Trophoblast cell (in vitro differentiated cells and primary cell): ENCODE data around the gene ANKRD55.

ENCODE experiments used
- DNase-seq, 2 donors: peaks; one replicate each; pipeline ENCODE4 v3.0.0-alpha.2; 2016
- H2AFZ ChIP-seq: 2 replicates; pipeline ENCODE4 v1.6.1; 2013; ENCODE audit warnings: low read length, moderate library complexity, mild to moderate bottlenecking; ENCODE audit not compliant: insufficient read depth, poor library complexity
- H2AK5ac ChIP-seq: 2 replicates; pipeline ENCODE4 v1.6.1; 2013; ENCODE audit warnings: mild to moderate bottlenecking, low read length
- H2BK120ac ChIP-seq: 2 replicates; pipeline ENCODE4 v1.6.1; 2013; ENCODE audit warnings: low read length, mild to moderate bottlenecking, moderate library complexity; ENCODE audit not compliant: insufficient read depth, poor library complexity
- H2BK12ac ChIP-seq: 2 replicates; pipeline ENCODE4 v1.6.1; 2013; ENCODE audit warnings: mild to moderate bottlenecking, low read length, moderate library complexity
- H2BK5ac ChIP-seq: 2 replicates; pipeline ENCODE4 v1.6.1; 2013; ENCODE audit warnings: low read length, low read depth, moderate library complexity, mild to moderate bottlenecking; ENCODE audit not compliant: poor library complexity
- H3K14ac ChIP-seq: 2 replicates; pipeline ENCODE4 v1.6.1; 2013; ENCODE audit warnings: mild to moderate bottlenecking, low read length
- H3K18ac ChIP-seq: 2 replicates; pipeline ENCODE4 v1.6.1; 2013; ENCODE audit warnings: mild to moderate bottlenecking, low read length
- H3K23ac ChIP-seq: 2 replicates; pipeline ENCODE4 v1.6.1; 2013; ENCODE audit warnings: low read length
- H3K27ac ChIP-seq: 2 replicates; pipeline ENCODE4 v1.5.1; 2013; ENCODE audit warnings: low read depth, mild to moderate bottlenecking, inconsistent platforms, low read length, moderate library complexity
- H3K27me3 ChIP-seq: 2 replicates; pipeline ENCODE4 v1.6.1; 2013; ENCODE audit warnings: inconsistent platforms, mild to moderate bottlenecking, low read length, moderate library complexity; ENCODE audit not compliant: insufficient read depth
- H3K36me3 ChIP-seq, 2 experiments: 1 replicate in 1 of 2; 2 replicates in 1 of 2; pipeline ENCODE4 v1.6.1; 2013; ENCODE audit warnings: low read length in 2 of 2, mild to moderate bottlenecking in 2 of 2, moderate library complexity in 1 of 2; ENCODE audit not compliant: insufficient read depth in 2 of 2, control insufficient read depth in 1 of 2
- H3K4ac ChIP-seq: 2 replicates; pipeline ENCODE4 v1.6.1; 2013; ENCODE audit warnings: low read depth, mild to moderate bottlenecking, low read length, moderate library complexity
- H3K4me1 ChIP-seq, 2 experiments: 1 replicate in 1 of 2; 2 replicates in 1 of 2; pipeline ENCODE4 v1.6.1; 2013; ENCODE audit warnings: low read length in 2 of 2, mild to moderate bottlenecking in 2 of 2, moderate library complexity in 1 of 2; ENCODE audit not compliant: insufficient read depth in 2 of 2, control insufficient read depth in 1 of 2
- H3K4me2 ChIP-seq: 2 replicates; pipeline ENCODE4 v1.6.1; 2013; ENCODE audit warnings: inconsistent platforms, mild to moderate bottlenecking, low read length, moderate library complexity
- H3K4me3 ChIP-seq: 2 replicates; pipeline ENCODE4 v1.5.1; 2013; ENCODE audit warnings: mild to moderate bottlenecking, low read depth, low read length, inconsistent platforms
- H3K79me1 ChIP-seq: one replicate; pipeline ENCODE4 v1.6.1; 2013; ENCODE audit warnings: low read length
- H3K79me2 ChIP-seq: 2 replicates; pipeline ENCODE4 v1.6.1; 2013; ENCODE audit warnings: low read length, mild to moderate bottlenecking; ENCODE audit not compliant: control insufficient read depth, insufficient read depth, poor library complexity
- H3K9ac ChIP-seq: 2 replicates; pipeline ENCODE4 v1.6.1; 2013; ENCODE audit warnings: mild to moderate bottlenecking, low read length
- H3K9me3 ChIP-seq: 2 replicates; pipeline ENCODE4 v1.6.1; 2013; ENCODE audit warnings: low read depth, mild to moderate bottlenecking, control low read depth, inconsistent platforms, low read length; ENCODE audit not compliant: insufficient read depth
- H4K12ac ChIP-seq: 2 replicates; pipeline ENCODE4 v1.6.1; 2013; ENCODE audit warnings: low read depth, mild to moderate bottlenecking, low read length, moderate library complexity
- H4K8ac ChIP-seq: 2 replicates; pipeline ENCODE4 v1.6.1; 2013; ENCODE audit warnings: low read depth, mild to moderate bottlenecking, low read length, moderate library complexity
- H4K91ac ChIP-seq: one replicate; pipeline ENCODE4 v1.6.1; 2013; ENCODE audit warnings: low read depth, mild to moderate bottlenecking, low read length, moderate library complexity
- WGBS: extraction: QIAGEN DNeasy Blood & Tissue Kit; methylation state at CpG from one replicate; pipeline ENCODE4 v1.1.7; 2013; ENCODE audit warnings: missing lambda C conversion rate; ENCODE audit not compliant: insufficient read length, insufficient coverage; ENCODE audit errors: extremely low coverage; 5-methylcytosine and 5-hydroxymethylcytosine counted together

Gene ANKRD55

GRCh38 chr5:56111404-56111781, 121.7 kb downstream of the ANKRD55 start:
- no peak overlapping the region for H3K27ac ChIP-seq
- H3K18ac ChIP-seq = no peak overlapping the region
- no peak overlapping the region for H3K4me2 ChIP-seq
- H3K36me3 ChIP-seq = no peaks in the 10 kb centered on the region
- no peak overlapping the region for H4K12ac ChIP-seq
- no peak for DNase-seq
- no peaks in the 10 kb centered on the region for H3K9me3 ChIP-seq
- no peak overlapping the region for H2BK5ac ChIP-seq
- H2AFZ ChIP-seq = no peak overlapping the region
- H2BK120ac ChIP-seq = no peak overlapping the region
- H3K4me3 ChIP-seq = no peak overlapping the region
- no peaks in the 10 kb centered on the region for H3K79me1 ChIP-seq
- WGBS = no CpG with 5 or more reads among the region's 9 CpGs
- no peak overlapping the region for H2AK5ac ChIP-seq
- H3K9ac ChIP-seq = no peak overlapping the region
- no peak overlapping the region for H2BK12ac ChIP-seq
- H3K4ac ChIP-seq = no peak overlapping the region
- H4K91ac ChIP-seq = no peak overlapping the region
- no peak overlapping the region for H4K8ac ChIP-seq
- H3K79me2 ChIP-seq = no peaks in the 10 kb centered on the region
- H3K4me1 ChIP-seq = peaks cover 2 to 9% of the 10 kb centered on the region in 2 experiments
- H3K14ac ChIP-seq = no peak overlapping the region
- H3K23ac ChIP-seq = no peak overlapping the region
- no peaks in the 10 kb centered on the region for H3K27me3 ChIP-seq

- no peak overlapping the region for H4K12ac ChIP-seq
- H2AK5ac ChIP-seq = no peak overlapping the region
- no peak overlapping the region for H3K9ac ChIP-seq
- no peaks in the 10 kb centered on the region for H3K9me3 ChIP-seq
- no peaks in the 10 kb centered on the region for H3K27me3 ChIP-seq
- no peaks in the 10 kb centered on the region for H3K79me2 ChIP-seq
- no peak overlapping the region for H3K18ac ChIP-seq
- no peaks in the 10 kb centered on the region for H3K79me1 ChIP-seq
- H2BK12ac ChIP-seq = no peak overlapping the region
- H2BK120ac ChIP-seq = no peak overlapping the region
- H2AFZ ChIP-seq = no peak overlapping the region
- H3K4me1 ChIP-seq = peaks cover 2 to 9% of the 10 kb centered on the region in 2 experiments
- no peak overlapping the region for H2BK5ac ChIP-seq
- no peak overlapping the region for H3K4me2 ChIP-seq
- H3K4me3 ChIP-seq = no peak overlapping the region
- no peak overlapping the region for H3K4ac ChIP-seq
- no peak overlapping the region for H3K27ac ChIP-seq
- no peaks in the 10 kb centered on the region for H3K36me3 ChIP-seq
- WGBS = no CpG with 5 or more reads among the region's 6 CpGs
- H3K14ac ChIP-seq = no peak overlapping the region
- no peak overlapping the region for H4K8ac ChIP-seq
- H4K91ac ChIP-seq = no peak overlapping the region
- peak in 1 of 2 donors; percentile 72 for DNase-seq
- H3K23ac ChIP-seq = no peak overlapping the region
Measured at GRCh38 chr5:56110646-56111403, 122.3 kb downstream of the ANKRD55 start.

- Histone ChIP-seq H4K91ac (no peak overlapping the region), H2BK120ac (no peak overlapping the region), H2AK5ac (no peak overlapping the region), H4K8ac (no peak overlapping the region), H4K12ac (no peak overlapping the region), H3K23ac (no peak overlapping the region), H3K27ac (no peak overlapping the region), H2BK12ac (no peak overlapping the region), H3K79me1 (no peaks in the 10 kb centered on the region), H3K27me3 (no peaks in the 10 kb centered on the region), H2AFZ (no peak overlapping the region), H3K4me2 (no peak overlapping the region), H2BK5ac (no peak overlapping the region), H3K79me2 (no peaks in the 10 kb centered on the region), H3K4me1 (peaks cover 2 to 9% of the 10 kb centered on the region in 2 experiments), H3K14ac (no peak overlapping the region), H3K9ac (no peak overlapping the region), H3K36me3 (no peaks in the 10 kb centered on the region), H3K9me3 (no peaks in the 10 kb centered on the region), H3K18ac (no peak overlapping the region), H3K4me3 (no peak overlapping the region), H3K4ac (no peak overlapping the region)
- no peak for DNase-seq
- no CpG with 5 or more reads among the region's 3 CpGs for WGBS
Measured at GRCh38 chr5:56108246-56108645, 124.9 kb downstream of the ANKRD55 start.

- H3K9me3 ChIP-seq = no peaks in the 10 kb centered on the region
- no peak overlapping the region for H3K23ac ChIP-seq
- H2BK120ac ChIP-seq = no peak overlapping the region
- H3K4me1 ChIP-seq = peaks cover 2 to 6% of the 10 kb centered on the region in 2 experiments
- H3K9ac ChIP-seq = no peak overlapping the region
- H3K4me2 ChIP-seq = no peak overlapping the region
- no peak overlapping the region for H3K27ac ChIP-seq
- no peak for DNase-seq
- H4K91ac ChIP-seq = no peak overlapping the region
- no peak overlapping the region for H4K12ac ChIP-seq
- no peaks in the 10 kb centered on the region for H3K79me2 ChIP-seq
- H3K79me1 ChIP-seq = no peaks in the 10 kb centered on the region
- H2BK5ac ChIP-seq = no peak overlapping the region
- H3K4ac ChIP-seq = no peak overlapping the region
- no peaks in the 10 kb centered on the region for H3K27me3 ChIP-seq
- no peak overlapping the region for H2AK5ac ChIP-seq
- H2AFZ ChIP-seq = no peak overlapping the region
- no peak overlapping the region for H3K14ac ChIP-seq
- no peak overlapping the region for H2BK12ac ChIP-seq
- H3K4me3 ChIP-seq = no peak overlapping the region
- no peak overlapping the region for H4K8ac ChIP-seq
- H3K36me3 ChIP-seq = no peaks in the 10 kb centered on the region
- no peak overlapping the region for H3K18ac ChIP-seq
Measured at GRCh38 chr5:56106837-56107236, 126.3 kb downstream of the ANKRD55 start.
